CD14-positive monocyte (primary cell): Measurements from ENCODE around the gene FBN1. TPM values are rescaled to one million over a fixed set of nuclear protein-coding genes. Genes with fewer than 3 reads are reported as not detected.

Experiments
- DNase-seq, 3 donors: peaks; one replicate each; pipeline ENCODE4 v3.0.0-alpha.2; 2011 to 2022
- H2AFZ ChIP-seq: 2 replicates; pipeline ENCODE4 v1.6.0; 2012; ENCODE audit warnings: mild to moderate bottlenecking, low read depth, low read length, inconsistent platforms; ENCODE audit not compliant: insufficient read depth, poor library complexity, severe bottlenecking
- H3K27ac ChIP-seq, 2 donors: 1 replicate in 1 of 2; 2 replicates in 1 of 2; pipeline ENCODE4 v1.5.1; 2012 to 2013; ENCODE audit warnings: low read length in 2 of 2, control low read depth in 1 of 2, inconsistent platforms in 1 of 2, low read depth in 1 of 2, mild to moderate bottlenecking in 1 of 2
- H3K27me3 ChIP-seq, 2 donors: one replicate each; pipeline versions ENCODE4 v1.6.0 to v1.6.1; 2011 to 2013; ENCODE audit warnings: low read length in 2 of 2; ENCODE audit not compliant: control insufficient read depth in 2 of 2, insufficient read depth in 2 of 2
- H3K36me3 ChIP-seq, 2 donors: replicated peaks in 1 of 2; 1 replicate in 1 of 2; 2 replicates in 1 of 2; pipeline versions ENCODE4 v1.5.1 to v1.6.1; 2012 to 2013; ENCODE audit warnings: low read length in 2 of 2, control low read depth in 1 of 2, inconsistent platforms in 1 of 2, mild to moderate bottlenecking in 1 of 2; ENCODE audit not compliant: insufficient read depth in 2 of 2, control insufficient read depth in 1 of 2
- H3K4me1 ChIP-seq, 2 donors: 1 replicate in 1 of 2; 2 replicates in 1 of 2; pipeline versions ENCODE4 v1.5.1 to v1.6.1; 2012 to 2013; ENCODE audit warnings: low read length in 2 of 2, control low read depth in 1 of 2, inconsistent platforms in 1 of 2, mild to moderate bottlenecking in 1 of 2, moderate library complexity in 1 of 2; ENCODE audit not compliant: insufficient read depth in 2 of 2, control insufficient read depth in 1 of 2
- H3K4me2 ChIP-seq: replicated peaks from 2 replicates; pipeline ENCODE3; 2012; ENCODE audit warnings: low read length, moderate library complexity, mild to moderate bottlenecking; ENCODE audit not compliant: poor library complexity, severe bottlenecking; ENCODE audit errors: extremely low read depth
- H3K4me3 ChIP-seq, 3 experiments: fragments of 200-600 bp in 1 of 3; sonication (generic) in 1 of 3; replicated peaks in 1 of 3; 1 replicate in 2 of 3; 2 replicates in 1 of 3; pipeline ENCODE4 v1.5.1; 2011 to 2013; ENCODE audit warnings: low read length in 3 of 3, mild to moderate bottlenecking in 3 of 3, control low read depth in 2 of 3, low read depth in 2 of 3, inconsistent platforms in 1 of 3, moderate library complexity in 1 of 3
- H3K79me2 ChIP-seq: 2 replicates; pipeline ENCODE4 v1.6.0; 2012; ENCODE audit warnings: mild to moderate bottlenecking, control low read depth, inconsistent platforms, low read length, moderate library complexity; ENCODE audit not compliant: insufficient read depth
- H3K9ac ChIP-seq: 2 replicates; pipeline ENCODE4 v1.6.0; 2017; ENCODE audit warnings: low read length, mild to moderate bottlenecking; ENCODE audit not compliant: insufficient read depth, poor library complexity, severe bottlenecking
- H3K9me3 ChIP-seq, 2 donors: replicated peaks in 1 of 2; 1 replicate in 1 of 2; 2 replicates in 1 of 2; pipeline versions ENCODE4 v1.5.1 to v1.6.1; 2012 to 2013; ENCODE audit warnings: low read length in 2 of 2, control low read depth in 1 of 2; ENCODE audit not compliant: control insufficient read depth in 1 of 2, insufficient read depth in 1 of 2
- H4K20me1 ChIP-seq: 2 replicates; pipeline ENCODE4 v1.6.0; 2012; ENCODE audit warnings: mild to moderate bottlenecking, low read length, control low read depth, moderate library complexity; ENCODE audit not compliant: insufficient read depth
- H3K27ac Mint-ChIP-seq, 7 donors: one replicate each; pipeline ENCODE4 v1.8.0; 2020; ENCODE audit warnings: mild to moderate bottlenecking in 7 of 7, mixed read lengths in 7 of 7, moderate library complexity in 6 of 7, inconsistent platforms in 2 of 7
- H3K27me3 Mint-ChIP-seq, 3 donors: one replicate each; pipeline ENCODE4 v1.8.0; 2021 to 2022; ENCODE audit warnings: low read depth in 3 of 3, mild to moderate bottlenecking in 3 of 3, mixed read lengths in 3 of 3, moderate library complexity in 3 of 3, inconsistent platforms in 1 of 3
- H3K36me3 Mint-ChIP-seq, 2 donors: one replicate each; pipeline ENCODE4 v1.8.0; 2020; ENCODE audit warnings: mixed read lengths in 2 of 2, inconsistent platforms in 1 of 2, mild to moderate bottlenecking in 1 of 2
- H3K4me1 Mint-ChIP-seq: one replicate; pipeline ENCODE4 v1.8.0; 2020; ENCODE audit warnings: mild to moderate bottlenecking, mixed read lengths
- H3K4me3 Mint-ChIP-seq, 2 donors: one replicate each; pipeline ENCODE4 v1.8.0; 2020; ENCODE audit warnings: mild to moderate bottlenecking in 2 of 2, mixed read lengths in 2 of 2, moderate library complexity in 1 of 2
- H3K9me3 Mint-ChIP-seq, 7 donors: one replicate each; pipeline ENCODE4 v1.8.0; 2020 to 2022; ENCODE audit warnings: mixed read lengths in 7 of 7, mild to moderate bottlenecking in 6 of 7, moderate library complexity in 6 of 7, inconsistent platforms in 2 of 7
- WGBS: methylation state at CpG from one replicate; pipeline ENCODE4 v1.1.5; 2013; ENCODE audit warnings: missing lambda C conversion rate; ENCODE audit not compliant: insufficient coverage; 5-methylcytosine and 5-hydroxymethylcytosine counted together
- intact Hi-C, 2 donors: fragments of 100-400 bp; cut with micrococcal nuclease; formaldehyde crosslinking; loops; one replicate each; pipeline versions ENCODE4 v1.15.0 to v1.15.1; 2023
- polyA plus RNA-seq, 3 donors: library from polyadenylated mRNA; depleted of rRNA in 1 of 3; unstranded in 2 of 3; stranded (reverse) in 1 of 3; fragments of 300-500 nt in 2 of 3; fragments of >200 nt in 1 of 3; fragmentation: Illumina TruSeq in 2 of 3; gene quantifications; 1 replicate in 2 of 3; 2 replicates in 1 of 3; pipeline ENCODE4 v1.2.3, GENCODE V29; 2012 to 2021
- TF ChIP-seq, protein P1 (sequence below): fragments of 200-600 bp; IDR thresholded peaks from one replicate; pipeline ENCODE4 v1.8.0; 2022; ENCODE audit warnings: antibody characterized with exemption, mild to moderate bottlenecking

FBN1 gene
- polyA plus RNA-seq, 3 donors: 0.29 TPM; not detected in 2

DNA sequence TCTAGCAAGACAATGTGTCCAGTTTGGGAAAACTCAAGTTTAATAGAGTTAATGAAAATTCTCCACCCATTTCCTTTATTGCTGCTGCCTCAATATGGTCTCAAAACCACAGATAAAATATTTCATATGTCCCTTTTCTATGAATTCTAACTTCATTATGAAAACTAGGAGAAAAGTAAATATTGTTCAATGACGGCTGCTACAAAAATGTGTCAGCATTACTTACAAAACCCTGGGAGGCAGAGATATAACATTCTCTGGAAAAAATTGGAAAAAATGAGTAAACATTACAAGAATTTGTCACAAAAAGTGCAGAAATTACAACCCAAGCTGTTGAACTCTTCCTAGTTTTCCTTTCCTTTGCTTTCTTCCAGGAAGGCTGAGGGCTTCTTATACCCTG is 22.2 kb upstream of the FBN1 start:
- no peak overlapping the region for H3K4me3 Mint-ChIP-seq
- peaks cover 0 to 7% (median 4%) of the 10 kb centered on the region in 7 donors for H3K9me3 Mint-ChIP-seq
- no peaks in the 10 kb centered on the region for H3K4me1 Mint-ChIP-seq
- H3K27ac ChIP-seq: no peak overlapping the region
- H3K27me3 ChIP-seq: no peaks in the 10 kb centered on the region
- peaks cover 0 to 6% (median 0%) of the 10 kb centered on the region in 3 donors for H3K27me3 Mint-ChIP-seq
- no peaks in the 10 kb centered on the region for H3K79me2 ChIP-seq
- H3K9me3 ChIP-seq: no peaks in the 10 kb centered on the region
- no peaks in the 10 kb centered on the region for H3K4me1 ChIP-seq
- H3K4me3 ChIP-seq: no peak overlapping the region
- H2AFZ ChIP-seq: no peak overlapping the region
- TF ChIP-seq, protein P1, sequence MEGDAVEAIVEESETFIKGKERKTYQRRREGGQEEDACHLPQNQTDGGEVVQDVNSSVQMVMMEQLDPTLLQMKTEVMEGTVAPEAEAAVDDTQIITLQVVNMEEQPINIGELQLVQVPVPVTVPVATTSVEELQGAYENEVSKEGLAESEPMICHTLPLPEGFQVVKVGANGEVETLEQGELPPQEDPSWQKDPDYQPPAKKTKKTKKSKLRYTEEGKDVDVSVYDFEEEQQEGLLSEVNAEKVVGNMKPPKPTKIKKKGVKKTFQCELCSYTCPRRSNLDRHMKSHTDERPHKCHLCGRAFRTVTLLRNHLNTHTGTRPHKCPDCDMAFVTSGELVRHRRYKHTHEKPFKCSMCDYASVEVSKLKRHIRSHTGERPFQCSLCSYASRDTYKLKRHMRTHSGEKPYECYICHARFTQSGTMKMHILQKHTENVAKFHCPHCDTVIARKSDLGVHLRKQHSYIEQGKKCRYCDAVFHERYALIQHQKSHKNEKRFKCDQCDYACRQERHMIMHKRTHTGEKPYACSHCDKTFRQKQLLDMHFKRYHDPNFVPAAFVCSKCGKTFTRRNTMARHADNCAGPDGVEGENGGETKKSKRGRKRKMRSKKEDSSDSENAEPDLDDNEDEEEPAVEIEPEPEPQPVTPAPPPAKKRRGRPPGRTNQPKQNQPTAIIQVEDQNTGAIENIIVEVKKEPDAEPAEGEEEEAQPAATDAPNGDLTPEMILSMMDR: no peak
- H3K36me3 ChIP-seq: no peaks in the 10 kb centered on the region
- no peak overlapping the region for H3K9ac ChIP-seq
- WGBS: no CpG with 5 or more reads among the region's 1 CpG
- intact Hi-C loops: no loop called here
- no peaks in the 10 kb centered on the region for H3K36me3 Mint-ChIP-seq
- H4K20me1 ChIP-seq: no peaks in the 10 kb centered on the region
- no peak overlapping the region for H3K27ac Mint-ChIP-seq
- DNase-seq: no peak
- H3K4me2 ChIP-seq: no peak overlapping the region

DNA sequence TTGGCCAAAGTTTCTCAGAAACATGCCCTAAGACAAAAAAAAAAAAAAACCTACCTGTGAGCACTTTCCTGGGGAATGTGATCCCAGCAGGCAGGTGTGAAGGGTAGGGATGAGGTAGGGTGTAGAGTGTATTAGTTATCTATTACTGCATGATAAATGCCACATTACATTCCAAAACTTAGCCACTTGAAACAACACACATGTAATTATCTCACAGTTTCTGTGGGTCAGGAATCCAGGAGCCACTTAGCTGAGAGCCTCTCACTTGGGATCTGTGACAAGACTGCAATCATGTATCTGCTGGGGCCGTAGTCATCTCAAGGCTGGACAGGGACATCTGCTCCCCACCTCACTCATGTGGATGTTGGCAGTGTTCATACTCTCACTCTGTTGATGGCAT is 18.9 kb upstream of the FBN1 start:
- Mint-ChIP-seq H3K27me3 (no peaks in the 10 kb centered on the region), H3K4me3 (no peak overlapping the region), H3K4me1 (no peaks in the 10 kb centered on the region), H3K9me3 (peaks cover 0 to 5% (median 3%) of the 10 kb centered on the region in 7 donors), H3K36me3 (no peaks in the 10 kb centered on the region), H3K27ac (no peak overlapping the region)
- no peak overlapping the region for H3K4me3 ChIP-seq
- H3K9ac ChIP-seq: no peak overlapping the region
- H3K27me3 ChIP-seq: no peaks in the 10 kb centered on the region
- no peaks in the 10 kb centered on the region for H4K20me1 ChIP-seq
- H3K36me3 ChIP-seq: no peaks in the 10 kb centered on the region
- H3K79me2 ChIP-seq: no peaks in the 10 kb centered on the region
- H2AFZ ChIP-seq: no peak overlapping the region
- DNase-seq: no peak
- no peaks in the 10 kb centered on the region for H3K4me1 ChIP-seq
- H3K9me3 ChIP-seq: no peaks in the 10 kb centered on the region
- no peak overlapping the region for H3K4me2 ChIP-seq
- WGBS: no CpG with 5 or more reads among the region's 1 CpG
- intact Hi-C loops: no loop called here
- H3K27ac ChIP-seq: no peak overlapping the region
- TF ChIP-seq, protein P1: no peak
